Neural progenitor cell (in vitro differentiated cells): Measurements from ENCODE around the gene HOXC13.

Experiments used
- EZH2 ChIP-seq: fragments of 200-600 bp; sonication (generic); IDR thresholded peaks from 2 replicates; pipeline ENCODE4 v1.6.1; 2017; ENCODE audit warnings: antibody characterized with exemption, mild to moderate bottlenecking, moderate library complexity
- TF ChIP-seq, protein P1 (sequence below): fragments of 200-600 bp; sonication (generic); IDR thresholded peaks from 2 replicates; pipeline ENCODE4 v1.5.1; 2017; ENCODE audit warnings: antibody characterized with exemption, mild to moderate bottlenecking

DNA sequence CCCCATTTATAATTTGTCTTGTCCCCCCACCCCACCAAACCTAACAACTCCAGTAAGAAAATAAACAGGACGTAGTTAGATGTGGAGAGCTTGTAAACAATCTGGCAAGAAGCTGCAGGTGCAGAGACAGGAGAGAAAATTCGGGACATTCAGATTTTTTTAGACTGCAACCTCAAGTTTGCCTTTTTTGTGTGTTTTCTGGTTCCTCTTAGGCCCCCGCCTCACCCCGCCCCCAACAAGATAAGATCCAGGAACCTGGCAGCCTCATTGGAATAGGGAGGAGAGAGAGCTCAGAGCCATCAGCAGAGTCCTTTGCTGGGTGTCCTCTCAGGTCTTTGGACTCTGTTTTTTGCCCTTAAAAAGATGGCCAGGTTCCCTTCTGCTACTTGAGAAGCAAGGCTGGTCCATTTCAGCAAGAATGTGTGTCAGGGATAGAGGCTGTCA is 49.2 kb downstream of the HOXC13 start:
- TF ChIP-seq, protein P1, sequence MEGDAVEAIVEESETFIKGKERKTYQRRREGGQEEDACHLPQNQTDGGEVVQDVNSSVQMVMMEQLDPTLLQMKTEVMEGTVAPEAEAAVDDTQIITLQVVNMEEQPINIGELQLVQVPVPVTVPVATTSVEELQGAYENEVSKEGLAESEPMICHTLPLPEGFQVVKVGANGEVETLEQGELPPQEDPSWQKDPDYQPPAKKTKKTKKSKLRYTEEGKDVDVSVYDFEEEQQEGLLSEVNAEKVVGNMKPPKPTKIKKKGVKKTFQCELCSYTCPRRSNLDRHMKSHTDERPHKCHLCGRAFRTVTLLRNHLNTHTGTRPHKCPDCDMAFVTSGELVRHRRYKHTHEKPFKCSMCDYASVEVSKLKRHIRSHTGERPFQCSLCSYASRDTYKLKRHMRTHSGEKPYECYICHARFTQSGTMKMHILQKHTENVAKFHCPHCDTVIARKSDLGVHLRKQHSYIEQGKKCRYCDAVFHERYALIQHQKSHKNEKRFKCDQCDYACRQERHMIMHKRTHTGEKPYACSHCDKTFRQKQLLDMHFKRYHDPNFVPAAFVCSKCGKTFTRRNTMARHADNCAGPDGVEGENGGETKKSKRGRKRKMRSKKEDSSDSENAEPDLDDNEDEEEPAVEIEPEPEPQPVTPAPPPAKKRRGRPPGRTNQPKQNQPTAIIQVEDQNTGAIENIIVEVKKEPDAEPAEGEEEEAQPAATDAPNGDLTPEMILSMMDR = no peak
- TF ChIP-seq EZH2 = no peak
